ENCODE results near the gene SREBF1.
A peak's percentile ranks its signal among the peaks of the same experiment; 100 is the strongest.

Gene SREBF1

GRCh38 chr17:17836818-17837379, at the start of gene SREBF1:
Gene SREBF1 (minus strand): TSS chr17:17836986. CDS start chr17:17836817, 169 bp downstream.
- DNase-seq (ENCODE audit: low spot score), result peak; percentile 57

- no peak for DNase-seq (ENCODE audit: low spot score)
Observed at GRCh38 chr17:17886226-17886625, 49.4 kb upstream of the SREBF1 start.

DNA sequence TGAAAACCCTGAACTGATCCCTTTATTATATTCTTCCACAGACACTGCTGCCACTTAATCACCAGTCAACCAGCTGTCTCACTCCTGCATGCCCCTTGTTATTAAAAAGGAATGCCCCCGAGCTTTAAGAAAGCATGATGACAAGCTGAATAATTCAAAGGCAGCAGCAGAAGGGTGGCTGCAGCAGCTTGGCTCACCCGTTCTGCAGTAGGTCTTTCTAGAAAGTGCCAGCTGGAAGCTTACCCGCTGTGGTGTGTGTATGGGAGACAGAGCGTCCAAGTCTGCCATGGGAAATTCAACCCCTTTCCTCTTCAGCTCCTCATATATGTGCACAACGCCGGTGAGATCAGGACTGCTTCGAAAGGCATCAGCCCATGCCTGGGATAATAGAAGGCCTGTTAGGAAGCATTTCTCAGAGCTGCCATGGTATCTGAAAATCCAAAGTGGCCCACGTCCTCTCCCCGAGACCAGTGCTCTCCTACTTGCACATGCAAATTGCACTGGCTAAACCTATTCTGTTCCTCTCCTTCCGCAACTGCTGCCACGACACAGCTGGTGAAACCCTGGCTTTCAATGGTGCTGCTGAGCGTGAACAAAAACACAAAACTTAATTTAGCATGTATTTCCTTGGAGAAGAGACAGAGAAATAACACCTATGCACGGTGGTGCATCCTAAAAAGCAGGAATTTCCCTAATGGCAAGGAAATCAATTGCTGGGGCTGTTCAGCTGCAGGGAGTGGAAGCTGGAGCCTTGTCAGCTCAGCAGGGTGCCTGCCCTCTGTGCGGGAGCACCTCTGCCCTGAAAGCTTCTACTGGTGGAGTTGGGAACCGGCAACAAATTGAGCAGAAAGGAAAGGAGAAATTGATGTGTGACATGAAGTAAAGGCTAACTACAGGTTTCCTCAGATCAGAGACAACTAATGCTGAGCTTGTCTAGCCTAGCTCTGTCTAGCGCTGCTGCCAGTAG, 47.9 kb upstream of the SREBF1 start:
- DNase-seq (ENCODE audit: low spot score), result no peak

DNA sequence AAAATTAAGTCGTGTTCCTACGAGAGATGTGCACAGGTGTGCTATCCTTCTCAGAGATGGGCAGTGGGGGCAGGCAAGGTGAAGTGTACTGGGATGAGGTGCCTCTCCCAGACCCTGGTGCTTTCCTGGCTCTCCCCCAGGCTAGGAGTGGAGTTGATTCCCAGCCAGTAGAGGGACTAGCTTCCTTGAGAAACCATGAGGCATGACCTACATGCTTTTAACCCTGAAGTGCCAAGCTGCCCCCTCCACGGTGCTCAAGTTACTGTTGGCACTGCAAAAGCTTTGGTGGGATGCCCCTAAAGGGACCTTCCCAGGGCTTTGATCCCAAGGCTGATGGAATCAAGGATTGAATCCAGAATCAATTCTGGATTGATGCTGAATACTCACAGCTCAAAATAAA, 47.0 kb upstream of the SREBF1 start:
- DNase-seq (ENCODE audit: low spot score), result no peak

DNA sequence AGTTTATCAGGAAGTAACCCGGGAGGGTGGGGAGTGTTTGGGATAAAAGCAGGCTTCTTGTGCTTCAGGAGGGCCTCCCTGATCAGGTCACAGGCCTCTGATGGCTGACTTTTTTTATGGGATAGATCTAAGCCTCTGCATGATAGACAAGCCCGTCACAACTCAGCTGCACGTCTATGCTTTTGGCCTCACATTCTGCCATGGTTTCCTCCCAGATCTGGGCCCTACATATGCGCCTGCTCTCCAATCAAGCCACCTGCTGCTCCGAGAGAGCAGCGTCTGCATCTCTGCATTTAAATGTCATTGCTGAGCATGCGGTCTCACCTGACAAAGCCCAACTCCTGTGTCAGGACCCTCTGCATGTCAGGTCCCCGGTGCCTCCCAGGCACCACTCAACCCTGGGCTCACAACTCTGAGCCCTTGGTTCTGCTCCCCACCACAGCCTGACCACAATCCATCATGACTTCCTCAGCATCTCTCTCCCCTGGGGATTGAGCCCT, 45.3 kb upstream of the SREBF1 start:
- DNase-seq (ENCODE audit: low spot score), result no peak

DNA sequence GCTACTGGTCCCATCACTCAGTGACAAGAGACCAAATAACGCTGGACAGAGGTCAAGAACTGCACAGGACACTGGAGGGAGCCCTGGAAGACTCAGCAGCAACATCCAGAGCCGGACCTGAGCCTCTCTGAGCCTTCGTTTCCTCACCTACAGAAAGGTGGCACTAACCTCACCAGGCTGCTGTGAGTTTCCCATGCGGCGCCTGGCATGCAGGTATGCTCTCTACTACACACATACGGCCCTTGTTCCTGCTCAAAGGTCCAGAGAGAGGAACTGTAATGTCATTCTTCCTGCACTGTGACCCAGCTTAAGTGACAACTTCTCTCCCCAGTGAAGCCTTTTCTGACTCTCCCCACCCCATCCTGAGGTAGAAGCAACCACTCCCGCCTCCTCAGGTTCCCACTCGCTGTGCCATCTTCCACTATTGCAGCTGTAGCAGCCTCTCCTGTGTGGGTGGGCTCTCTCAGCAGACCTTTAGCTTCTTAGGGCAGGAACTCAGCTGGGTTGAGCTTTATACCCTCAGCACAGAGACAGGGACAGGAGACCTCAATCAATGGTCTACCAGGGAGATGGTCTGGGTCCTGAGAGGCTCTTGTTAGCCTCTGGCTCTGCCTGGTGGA, 43.9 kb upstream of the SREBF1 start:
- no peak for DNase-seq (ENCODE audit: low spot score)

- DNase-seq (ENCODE audit: low spot score), result peak; percentile 63
Observed at GRCh38 chr17:17877529-17878358, 41.0 kb upstream of the SREBF1 start.

- no peak for DNase-seq (ENCODE audit: low spot score)
Observed at GRCh38 chr17:17876959-17877528, 40.3 kb upstream of the SREBF1 start.

DNA sequence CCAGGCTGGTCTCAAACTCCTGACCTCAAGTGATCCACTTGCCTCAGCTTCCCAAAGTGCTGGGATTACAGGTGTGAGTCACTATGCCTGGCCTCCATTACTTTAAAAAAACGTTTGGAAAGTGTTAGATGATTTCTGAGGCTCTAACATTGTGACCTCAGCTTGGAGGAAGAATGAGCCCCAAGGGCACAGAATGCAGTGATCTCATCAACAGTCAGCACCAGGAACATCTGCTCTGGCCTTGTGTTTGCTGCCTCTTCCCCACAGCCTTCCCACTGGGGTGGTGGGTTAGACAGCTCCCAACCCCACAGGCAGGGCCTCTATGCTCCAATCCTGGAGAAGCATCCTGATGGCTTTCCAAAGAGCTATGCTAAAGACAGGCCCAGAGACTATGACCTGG, 37.7 kb upstream of the SREBF1 start:
- DNase-seq (ENCODE audit: low spot score), result peak; percentile 67

- DNase-seq (ENCODE audit: low spot score), result no peak
Observed at GRCh38 chr17:17873450-17873991, 36.7 kb upstream of the SREBF1 start.

GRCh38 chr17:17872547-17873345, 36.0 kb upstream of the SREBF1 start:
- no peak for DNase-seq (ENCODE audit: low spot score)

DNA sequence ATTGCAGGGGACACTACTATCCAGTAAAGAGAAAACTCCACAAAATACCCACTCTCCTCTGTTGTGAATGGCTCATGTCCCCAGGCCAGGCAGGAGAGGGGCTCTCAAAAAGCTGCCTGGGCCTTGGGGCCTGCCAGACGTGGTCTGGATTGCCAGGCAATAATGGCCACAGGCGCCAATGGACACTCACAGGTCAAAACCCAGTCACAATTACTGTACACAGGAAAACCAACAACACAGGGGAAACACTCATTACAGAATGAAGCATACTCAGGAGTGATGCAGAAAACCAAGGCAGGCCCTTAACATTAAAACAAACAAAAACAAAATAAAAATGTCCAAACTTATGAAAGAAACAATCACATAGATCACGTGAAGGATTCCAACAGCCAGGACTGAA, 35.1 kb upstream of the SREBF1 start:
- no peak for DNase-seq (ENCODE audit: low spot score)

- DNase-seq (ENCODE audit: low spot score), result no peak
Observed at GRCh38 chr17:17870247-17870646, 33.5 kb upstream of the SREBF1 start.

DNA sequence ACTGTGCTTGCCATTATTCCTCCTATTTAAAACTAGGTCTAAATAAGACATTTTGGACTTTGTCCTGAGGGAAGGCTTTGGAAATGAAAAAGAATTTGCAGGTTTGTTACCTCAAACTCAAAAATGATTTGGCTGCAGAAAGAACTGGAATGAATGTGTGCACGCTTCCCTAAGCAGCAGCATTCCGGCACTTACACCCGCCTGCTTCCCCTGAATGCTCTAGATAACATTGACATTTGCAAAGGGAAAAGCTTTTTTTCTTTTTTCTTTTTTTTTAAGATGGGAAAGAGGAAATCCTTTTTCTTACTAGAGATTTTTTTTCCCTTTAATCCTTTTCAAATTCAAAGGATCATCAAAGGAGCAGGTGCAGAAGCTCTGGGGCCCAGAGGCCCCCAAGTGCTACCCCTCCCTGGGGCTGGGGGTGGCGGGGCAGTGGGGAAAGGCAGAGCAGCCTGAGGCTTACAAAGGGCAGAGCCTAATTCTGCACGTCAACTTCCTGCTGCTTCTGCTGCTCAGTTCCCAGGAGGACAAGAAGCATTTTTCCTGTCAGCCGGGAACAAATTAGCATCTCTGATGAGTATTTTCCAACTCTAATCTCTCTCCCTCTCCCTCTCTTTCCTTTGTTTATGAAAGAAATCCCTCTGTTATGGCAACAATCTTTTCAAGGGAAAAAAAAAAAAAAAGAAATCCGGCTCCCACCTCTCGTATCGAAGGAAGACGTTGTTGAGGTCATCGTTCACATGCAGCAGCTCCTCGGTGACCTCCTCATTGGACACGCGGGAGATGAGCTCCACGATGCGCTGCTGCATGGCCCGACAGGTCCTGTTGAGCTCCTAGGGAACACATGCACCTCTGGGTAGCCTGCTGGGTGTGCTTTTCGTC, 32.1 kb upstream of the SREBF1 start:
- DNase-seq (ENCODE audit: low spot score), result no peak

DNA sequence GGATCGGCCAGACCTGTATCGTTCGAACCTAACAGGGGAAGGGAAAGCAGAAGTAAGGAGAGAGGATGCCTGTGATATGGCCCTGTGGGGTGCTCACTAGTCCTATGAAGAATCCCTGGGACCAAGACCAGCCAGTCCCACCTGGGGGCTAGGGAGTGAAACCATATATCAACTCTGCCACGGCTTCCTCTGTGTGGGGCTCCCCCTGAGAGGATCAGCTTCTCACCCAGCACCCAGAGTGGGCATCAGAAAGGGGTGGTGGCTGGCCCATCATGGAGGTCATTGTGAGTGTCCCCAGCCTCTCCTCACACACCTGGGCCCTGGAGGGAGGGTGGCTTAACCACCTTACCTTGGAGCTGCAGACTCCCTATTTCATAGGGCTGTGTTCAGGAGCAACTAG, 30.1 kb upstream of the SREBF1 start:
- DNase-seq (ENCODE audit: low spot score), result no peak

DNA sequence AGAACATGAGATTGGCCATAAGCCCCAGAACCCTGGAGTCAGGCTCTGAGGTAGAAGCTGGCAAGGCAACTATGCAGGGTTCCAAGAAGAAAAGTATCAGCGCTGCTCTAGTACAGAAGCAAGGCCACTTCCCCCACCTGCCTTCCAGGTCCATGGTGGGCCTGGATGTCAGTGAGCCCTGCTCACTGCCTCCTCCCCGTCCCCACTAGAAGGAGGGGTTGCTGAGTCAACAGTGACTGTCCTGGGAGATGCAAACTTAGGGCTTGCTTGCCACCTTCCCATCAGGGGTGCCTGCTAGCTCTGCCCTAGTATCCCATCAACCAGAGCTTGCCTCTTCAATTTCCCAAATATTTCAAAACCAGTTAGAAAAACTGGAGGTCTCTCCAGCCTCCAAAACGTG, 29.6 kb upstream of the SREBF1 start:
- DNase-seq (ENCODE audit: low spot score), result no peak

- no peak for DNase-seq (ENCODE audit: low spot score)
Observed at GRCh38 chr17:17865035-17865434, 28.2 kb upstream of the SREBF1 start.

GRCh38 chr17:17860766-17861107, 24.0 kb upstream of the SREBF1 start:
- DNase-seq (ENCODE audit: low spot score), result no peak

DNA sequence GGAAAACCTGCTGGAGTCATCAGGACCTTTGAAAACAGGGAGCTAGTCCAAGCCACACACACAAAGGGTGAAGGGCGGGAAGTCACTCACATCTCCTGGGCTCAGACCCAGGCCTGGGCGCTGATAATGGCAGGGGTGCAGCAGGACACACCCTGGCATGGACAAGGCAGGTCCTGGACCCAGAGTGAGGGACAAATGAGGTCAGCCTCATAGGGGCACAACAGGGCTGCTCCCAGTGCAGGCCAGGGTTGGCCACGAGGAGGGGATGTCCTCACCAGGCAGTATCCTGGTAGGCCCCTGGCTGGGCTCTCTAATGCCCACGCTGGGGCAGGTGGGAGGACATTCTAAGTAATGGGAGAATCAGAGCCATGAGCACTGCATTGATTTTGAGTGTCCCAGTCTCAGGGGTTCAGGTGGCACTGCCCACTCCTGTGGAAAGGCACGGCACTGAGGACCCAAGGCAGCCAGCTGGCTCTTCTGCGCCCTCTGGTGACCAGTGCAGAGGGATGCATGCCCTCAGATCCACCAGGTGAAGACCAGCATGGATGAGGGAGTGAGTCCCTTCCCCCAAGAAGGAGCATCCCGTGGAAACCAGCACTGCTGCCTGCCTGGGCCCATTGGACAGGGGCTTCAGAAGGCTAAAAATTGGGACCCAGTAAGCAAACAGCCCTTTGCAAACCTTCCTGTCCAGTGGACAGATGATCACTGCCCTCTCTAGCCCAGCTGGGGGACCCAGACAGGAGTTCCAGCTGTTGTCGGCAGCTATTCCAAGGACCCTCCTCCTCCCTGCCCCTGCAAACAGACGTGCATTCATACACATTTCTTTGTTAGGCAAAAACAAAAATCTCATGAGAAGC, 23.4 kb upstream of the SREBF1 start:
- DNase-seq (ENCODE audit: low spot score), result peak; percentile 68

All from kidney tubule cell (primary cell).